BE2C (cell line): ENCODE results near the gene TADA1. TPM values are rescaled to one million over a fixed set of nuclear protein-coding genes. Genes with fewer than 3 reads are reported as not detected.

Experiments
- DNase-seq: peaks from one replicate; pipeline ENCODE4 v3.0.0-alpha.2; 2020
- H3K27me3 ChIP-seq: fragments of 250-450 bp; sonication (Bioruptor Pico); 2 replicates; pipeline ENCODE4 v1.5.1; 2020; ENCODE audit warnings: mild to moderate bottlenecking
- H3K36me3 ChIP-seq: fragments of 250-450 bp; sonication (Bioruptor Pico); 2 replicates; pipeline ENCODE4 v1.5.1; 2020; ENCODE audit warnings: mild to moderate bottlenecking
- H3K4me1 ChIP-seq: fragments of 250-450 bp; sonication (Bioruptor Pico); 2 replicates; pipeline ENCODE4 v1.5.1; 2020
- H3K4me3 ChIP-seq: 2 replicates; pipeline ENCODE4 v1.5.1; 2011; ENCODE audit warnings: low read depth, low read length
- H3K9me3 ChIP-seq: fragments of 250-450 bp; sonication (Bioruptor Pico); 2 replicates; pipeline ENCODE4 v1.5.1; 2020
- polyA plus RNA-seq: library from polyadenylated mRNA; unstranded; fragments of >200 nt; gene quantifications from one replicate; pipeline ENCODE4 v1.2.1, GENCODE V29; 2012; ENCODE audit warnings: low read depth, missing spikeins; ENCODE audit not compliant: insufficient read length, insufficient read depth
- TF ChIP-seq, protein P1 (sequence below): IDR thresholded peaks from 2 replicates; pipeline ENCODE4 v1.5.1; 2012; ENCODE audit warnings: mild to moderate bottlenecking, low read depth, low read length

TADA1 gene, protein sequence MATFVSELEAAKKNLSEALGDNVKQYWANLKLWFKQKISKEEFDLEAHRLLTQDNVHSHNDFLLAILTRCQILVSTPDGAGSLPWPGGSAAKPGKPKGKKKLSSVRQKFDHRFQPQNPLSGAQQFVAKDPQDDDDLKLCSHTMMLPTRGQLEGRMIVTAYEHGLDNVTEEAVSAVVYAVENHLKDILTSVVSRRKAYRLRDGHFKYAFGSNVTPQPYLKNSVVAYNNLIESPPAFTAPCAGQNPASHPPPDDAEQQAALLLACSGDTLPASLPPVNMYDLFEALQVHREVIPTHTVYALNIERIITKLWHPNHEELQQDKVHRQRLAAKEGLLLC
- 20.9 TPM for polyA plus RNA-seq

DNA sequence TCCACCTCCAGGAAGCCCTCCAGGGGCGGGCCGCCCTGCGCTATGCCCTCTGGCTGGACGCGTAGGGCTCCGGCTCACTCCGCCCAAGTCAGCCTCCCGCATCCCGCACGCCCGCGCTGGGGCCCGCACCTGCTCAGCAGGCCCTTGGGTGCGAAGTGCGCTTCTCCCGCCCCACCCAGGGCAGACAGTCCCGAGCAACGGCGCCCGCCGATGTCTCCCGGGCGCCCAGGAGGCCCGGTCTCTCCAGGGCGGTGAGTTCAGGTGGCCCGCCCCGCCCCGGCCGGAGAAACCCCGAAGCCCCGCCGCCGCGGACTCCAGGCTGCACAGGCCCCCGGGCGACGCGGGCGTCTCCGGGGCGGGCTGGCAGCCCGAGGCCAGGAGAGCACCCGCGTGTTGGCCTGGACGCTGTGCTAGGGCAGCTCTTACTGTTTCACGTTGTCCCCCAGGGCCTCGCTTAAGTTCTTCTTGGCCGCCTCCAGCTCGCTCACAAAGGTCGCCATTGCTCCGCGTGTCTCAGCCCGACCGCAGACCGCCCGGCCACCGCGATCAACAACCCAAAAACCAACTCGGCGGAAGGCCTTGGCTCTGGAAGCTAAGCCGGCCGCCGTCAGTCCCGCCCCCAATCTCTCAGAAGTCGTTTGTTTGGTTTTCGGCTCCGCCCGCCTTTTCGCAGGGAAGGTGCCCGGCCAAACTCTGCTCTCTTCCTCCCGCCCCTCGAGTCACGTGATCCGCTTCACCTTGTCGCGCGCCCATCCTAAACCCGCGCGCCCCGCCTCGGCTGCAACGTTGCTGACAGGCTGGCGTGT, at the start of gene TADA1:
Gene TADA1 (minus strand): TSS at position 531 of the 806 bp plus-strand sequence. CDS start 31 bp downstream, at position 500.
- H3K4me1 ChIP-seq = no peaks in the 10 kb centered on the region; the same call in 1 of the 2 replicates
- H3K36me3 ChIP-seq = no peaks in the 10 kb centered on the region
- peak within 1 kb of the TSS; percentile 93 for H3K4me3 ChIP-seq
- TF ChIP-seq, protein P1, sequence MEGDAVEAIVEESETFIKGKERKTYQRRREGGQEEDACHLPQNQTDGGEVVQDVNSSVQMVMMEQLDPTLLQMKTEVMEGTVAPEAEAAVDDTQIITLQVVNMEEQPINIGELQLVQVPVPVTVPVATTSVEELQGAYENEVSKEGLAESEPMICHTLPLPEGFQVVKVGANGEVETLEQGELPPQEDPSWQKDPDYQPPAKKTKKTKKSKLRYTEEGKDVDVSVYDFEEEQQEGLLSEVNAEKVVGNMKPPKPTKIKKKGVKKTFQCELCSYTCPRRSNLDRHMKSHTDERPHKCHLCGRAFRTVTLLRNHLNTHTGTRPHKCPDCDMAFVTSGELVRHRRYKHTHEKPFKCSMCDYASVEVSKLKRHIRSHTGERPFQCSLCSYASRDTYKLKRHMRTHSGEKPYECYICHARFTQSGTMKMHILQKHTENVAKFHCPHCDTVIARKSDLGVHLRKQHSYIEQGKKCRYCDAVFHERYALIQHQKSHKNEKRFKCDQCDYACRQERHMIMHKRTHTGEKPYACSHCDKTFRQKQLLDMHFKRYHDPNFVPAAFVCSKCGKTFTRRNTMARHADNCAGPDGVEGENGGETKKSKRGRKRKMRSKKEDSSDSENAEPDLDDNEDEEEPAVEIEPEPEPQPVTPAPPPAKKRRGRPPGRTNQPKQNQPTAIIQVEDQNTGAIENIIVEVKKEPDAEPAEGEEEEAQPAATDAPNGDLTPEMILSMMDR = no peak
- H3K27me3 ChIP-seq = no peaks in the 10 kb centered on the region
- DNase-seq = peak; percentile 99
- no peaks in the 10 kb centered on the region for H3K9me3 ChIP-seq

DNA sequence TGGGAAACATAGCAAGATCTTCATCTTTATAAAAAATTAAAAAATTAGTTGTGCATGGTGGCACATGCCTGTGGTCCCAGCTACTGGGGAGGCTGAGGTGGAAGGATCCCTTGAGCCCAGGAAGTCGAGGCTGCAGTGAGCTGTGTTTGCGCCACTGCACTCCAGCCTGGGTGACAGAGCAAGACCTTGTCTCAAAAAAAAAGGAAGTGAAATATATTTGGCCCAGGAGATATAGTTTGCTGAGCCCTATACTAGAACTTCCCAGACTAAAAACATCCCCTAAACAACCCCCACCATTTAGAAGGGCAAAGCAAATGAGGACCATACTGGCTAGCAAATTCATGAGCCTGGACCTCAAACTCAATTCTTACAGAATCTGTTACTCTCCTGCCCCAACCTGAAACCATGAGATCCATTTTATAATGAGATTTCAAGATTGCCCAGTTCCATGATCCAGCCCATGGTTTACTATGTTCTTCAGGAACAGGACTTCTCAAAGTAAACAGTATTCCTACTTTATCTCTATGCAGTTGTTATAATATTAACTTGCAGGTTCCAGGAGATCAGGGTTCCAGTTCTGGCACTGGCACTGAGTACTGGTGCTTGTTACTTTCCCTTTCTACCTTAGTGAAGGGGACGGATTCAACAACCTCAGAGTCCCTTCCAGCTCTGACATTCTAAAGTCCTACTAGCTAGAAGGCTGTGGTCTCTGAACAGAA, 48.9 kb upstream of the TADA1 start:
- H3K36me3 ChIP-seq = no peaks in the 10 kb centered on the region
- TF ChIP-seq, protein P1 = no peak
- H3K4me3 ChIP-seq = no peak overlapping the region
- peaks cover 31% of the 10 kb centered on the region for H3K27me3 ChIP-seq
- no peaks in the 10 kb centered on the region for H3K4me1 ChIP-seq
- H3K9me3 ChIP-seq = no peaks in the 10 kb centered on the region
- no peak for DNase-seq

DNA sequence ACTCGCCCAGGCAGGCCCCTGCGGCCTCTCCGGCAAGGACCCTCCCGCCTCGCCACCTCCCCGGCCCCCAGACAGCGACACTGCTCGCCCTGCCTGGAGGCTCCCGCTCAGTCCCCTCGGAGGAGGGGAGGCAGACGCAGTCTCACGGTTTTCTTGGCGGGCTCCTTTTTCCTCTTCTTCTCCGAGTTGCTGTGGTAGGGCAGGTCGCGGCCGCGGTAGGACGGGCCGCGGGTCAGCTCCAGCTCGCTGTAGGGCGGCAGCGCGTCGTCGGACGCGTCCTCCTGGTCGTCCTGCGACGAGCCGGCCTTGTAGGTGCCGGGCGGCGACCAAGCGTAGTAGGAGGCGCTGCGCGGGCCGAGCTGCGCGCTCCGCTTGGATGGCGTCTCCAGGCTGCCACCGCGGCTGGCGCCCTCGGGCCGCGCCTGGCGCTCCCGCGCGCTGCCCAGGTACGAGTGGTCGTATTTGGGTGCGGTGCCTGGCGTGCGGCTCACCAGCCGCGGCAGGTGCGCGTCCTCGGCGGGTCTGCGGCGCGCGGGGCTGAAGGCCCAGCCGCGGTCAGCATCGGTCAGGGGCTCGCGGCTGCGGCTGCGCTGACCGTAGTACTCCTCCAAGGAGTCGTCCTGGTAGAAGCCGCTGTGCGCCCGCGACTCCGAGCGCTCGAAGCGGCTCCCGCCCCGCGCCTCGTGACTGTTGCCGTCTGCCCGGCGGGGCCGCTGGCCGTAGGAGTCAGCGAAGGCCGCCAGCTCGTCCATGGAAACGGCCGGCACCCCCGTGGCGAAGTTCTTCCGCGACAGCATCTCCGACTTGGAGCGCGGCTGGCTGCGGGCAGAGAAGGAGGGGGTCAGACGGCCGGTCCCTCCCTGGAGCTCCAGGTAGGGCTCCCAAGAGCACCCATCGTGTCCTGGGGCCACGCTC, 44.8 kb upstream of the TADA1 start:
- TF ChIP-seq, protein P1 = no peak
- Histone ChIP-seq H3K36me3 (no peaks in the 10 kb centered on the region), H3K4me3 (no peak overlapping the region), H3K9me3 (no peaks in the 10 kb centered on the region), H3K27me3 (peaks cover 62% of the 10 kb centered on the region), H3K4me1 (no peaks in the 10 kb centered on the region)
- no peak for DNase-seq

DNA sequence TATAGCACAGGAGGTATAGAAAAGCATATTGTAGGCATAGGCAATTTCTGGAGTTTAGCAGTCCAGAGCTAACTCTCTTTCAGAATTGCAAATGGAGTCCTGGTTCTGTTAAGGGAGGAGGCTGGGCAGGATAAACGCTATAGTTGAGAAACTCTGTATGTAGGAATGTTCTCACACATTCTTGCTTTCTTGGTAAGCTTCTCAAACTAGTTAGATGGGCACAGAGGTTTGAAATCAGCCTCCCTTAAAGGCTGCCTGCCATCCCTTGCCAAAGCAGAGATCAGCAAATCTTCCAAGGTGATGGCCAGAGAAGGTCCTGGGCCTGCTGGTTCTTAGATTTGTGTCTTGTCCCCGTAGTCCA, 42.9 kb upstream of the TADA1 start:
- H3K4me1 ChIP-seq = no peaks in the 10 kb centered on the region
- H3K4me3 ChIP-seq = no peak overlapping the region
- H3K36me3 ChIP-seq = no peaks in the 10 kb centered on the region
- H3K9me3 ChIP-seq = no peaks in the 10 kb centered on the region
- DNase-seq = no peak
- H3K27me3 ChIP-seq = peaks cover 62% of the 10 kb centered on the region
- TF ChIP-seq, protein P1 = no peak

DNA sequence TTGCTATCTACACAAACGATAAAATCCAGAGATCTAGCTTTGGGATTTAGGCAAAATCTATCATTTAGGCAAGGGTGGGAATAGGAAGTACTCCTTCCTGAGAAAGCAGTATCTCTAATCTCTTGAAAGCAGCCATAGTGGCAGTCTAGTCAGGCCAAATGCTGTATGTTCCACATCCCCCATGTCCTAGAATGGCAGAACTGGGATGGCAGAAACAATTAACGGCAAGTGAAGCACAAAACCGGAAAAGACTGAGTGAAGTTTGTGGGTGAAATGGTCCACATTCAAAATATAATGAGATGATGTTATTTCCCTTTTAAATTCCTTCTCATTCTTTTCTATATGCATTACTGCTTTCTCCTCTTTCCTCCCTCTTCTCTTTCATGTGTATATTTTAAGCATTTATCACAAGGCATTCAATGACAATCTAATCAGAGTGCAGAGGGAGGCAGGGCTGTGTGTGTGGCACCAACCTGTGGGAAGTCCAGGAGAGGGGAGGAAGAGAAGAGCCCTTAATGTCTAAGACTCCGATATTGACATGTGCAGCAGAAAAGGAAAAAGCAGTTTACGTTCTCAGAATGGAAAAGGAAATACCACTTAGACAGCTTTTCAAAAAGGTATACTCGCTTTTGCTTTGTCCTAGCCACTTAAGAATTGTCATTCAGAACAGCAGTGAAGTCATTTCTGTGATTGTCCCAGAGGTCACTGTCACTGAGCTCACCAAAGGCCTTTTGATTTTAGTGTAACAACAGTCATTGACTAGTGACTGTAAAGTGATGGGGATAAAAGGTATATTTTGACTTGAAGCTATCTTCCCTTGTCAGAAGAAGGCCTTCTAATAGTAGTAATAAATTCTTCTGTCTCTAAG, 42.3 kb upstream of the TADA1 start:
- H3K27me3 ChIP-seq = peaks cover 62% of the 10 kb centered on the region
- H3K4me3 ChIP-seq = no peak overlapping the region
- no peak for DNase-seq
- TF ChIP-seq, protein P1 = no peak
- no peaks in the 10 kb centered on the region for H3K36me3 ChIP-seq
- H3K4me1 ChIP-seq = no peaks in the 10 kb centered on the region
- no peaks in the 10 kb centered on the region for H3K9me3 ChIP-seq
